Stimulated activated CD4-positive, alpha-beta T cell treated with anti-CD3 and anti-CD28 coated beads, Interleukin-1b, Interleukin-23, amount 100 ng/mL, for 24 hours (primary cell): ENCODE results near the gene MAL.

Experiments used
- DNase-seq, 4 experiments: peaks; one replicate each; pipeline ENCODE4 v3.0.0-alpha.2; 2020; ENCODE audit warnings: low read depth in 4 of 4, low spot score in 1 of 4

The MAL gene

DNA sequence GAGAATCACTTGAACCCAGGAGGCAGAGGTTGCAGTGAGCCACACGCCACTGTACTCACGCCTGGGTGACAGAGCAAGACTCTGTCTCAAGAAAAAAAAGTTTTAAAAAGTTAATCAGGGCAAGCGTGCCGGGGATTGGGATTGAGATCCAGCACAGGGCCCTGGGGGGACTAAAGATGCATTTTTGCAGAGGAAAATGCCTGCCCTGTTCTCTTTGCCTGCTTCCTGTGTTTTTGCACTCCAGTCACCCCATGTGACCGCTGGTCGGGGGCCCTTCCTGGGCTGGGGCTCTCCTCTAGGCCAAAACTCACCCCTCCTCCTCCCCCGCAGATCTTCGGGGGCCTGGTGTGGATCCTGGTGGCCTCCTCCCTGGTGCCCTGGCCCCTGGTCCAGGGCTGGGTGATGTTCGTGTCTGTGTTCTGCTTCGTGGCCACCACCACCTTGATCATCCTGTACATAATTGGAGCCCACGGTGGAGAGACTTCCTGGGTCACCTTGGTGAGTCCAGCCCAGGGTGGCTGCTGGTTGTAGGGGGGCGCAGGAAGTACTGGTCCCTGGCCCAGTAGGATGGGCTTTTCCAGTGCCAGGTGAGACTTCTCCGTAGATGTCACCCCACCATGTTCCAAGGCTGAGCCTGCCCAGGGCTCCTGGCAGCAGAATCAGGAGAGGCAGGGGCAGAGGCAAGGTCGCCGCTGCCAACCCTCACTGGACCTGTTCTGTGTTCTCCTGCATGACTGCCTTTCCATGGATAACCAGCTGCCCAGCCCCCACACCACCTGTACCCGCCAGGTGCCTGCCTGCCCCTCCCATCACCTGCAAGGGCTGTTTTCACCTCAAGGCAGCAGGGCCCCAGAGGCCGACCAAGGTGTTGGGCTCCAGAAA, 22.4 kb downstream of the MAL start:
- no peak for DNase-seq

DNA sequence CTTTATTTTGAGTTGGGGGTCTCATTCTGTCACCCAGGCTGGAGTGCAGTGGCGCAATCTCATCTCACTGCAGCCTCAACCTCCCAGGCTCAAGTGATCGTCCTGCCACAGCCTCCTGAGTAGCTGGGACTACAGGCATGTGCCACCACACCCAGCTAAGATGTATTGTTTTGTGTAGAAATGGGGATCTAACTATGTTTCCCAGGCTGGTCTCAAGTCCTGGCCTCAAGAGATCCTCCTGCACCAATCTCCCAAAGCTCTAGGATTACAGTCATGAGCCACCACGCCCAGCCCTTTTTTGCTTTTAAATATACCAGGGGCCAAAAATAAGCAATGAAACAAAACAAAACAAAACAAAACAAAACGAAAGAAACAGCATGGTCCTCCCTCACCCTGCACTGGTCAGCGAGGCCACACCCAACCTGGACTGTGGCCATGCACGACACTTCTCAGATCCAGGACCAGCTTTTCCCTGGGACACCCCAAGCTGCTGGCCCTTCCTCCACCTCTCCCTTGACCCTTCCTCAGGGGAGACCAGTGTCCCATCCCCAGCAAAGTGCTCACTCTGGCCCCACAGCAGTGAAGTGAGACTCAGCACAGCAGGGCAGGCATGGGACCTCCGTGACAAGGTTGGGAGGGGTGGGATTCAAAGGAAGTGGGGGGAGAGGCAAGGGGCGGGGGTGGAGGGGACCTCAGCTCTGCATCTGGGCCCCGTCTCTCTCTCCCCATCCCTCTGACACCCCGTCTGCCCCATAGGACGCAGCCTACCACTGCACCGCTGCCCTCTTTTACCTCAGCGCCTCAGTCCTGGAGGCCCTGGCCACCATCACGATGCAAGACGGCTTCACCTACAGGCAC, 23.5 kb downstream of the MAL start:
- DNase-seq, result no peak

GRCh38 chr2:95049683-95049955, 24.1 kb downstream of the MAL start:
- no peak for DNase-seq

DNA sequence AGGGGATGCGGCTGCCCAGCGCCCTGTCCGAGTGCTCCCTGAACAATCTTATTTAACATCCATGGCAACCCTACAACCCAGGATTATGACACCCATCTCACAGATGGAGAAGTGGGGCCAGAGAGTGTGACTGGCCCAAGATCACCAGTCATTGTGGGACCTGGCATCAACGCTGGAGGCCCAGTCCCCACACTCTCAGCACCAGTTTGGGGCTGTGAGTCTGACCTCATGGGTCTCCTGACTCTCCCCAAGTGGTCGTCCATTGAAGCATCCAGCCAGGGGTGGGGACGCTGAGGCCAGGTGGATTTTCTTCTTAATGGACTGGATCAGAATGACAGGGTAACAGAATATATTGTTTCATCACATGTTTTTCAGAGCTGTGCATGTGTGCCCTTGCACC, 24.5 kb downstream of the MAL start:
- no peak for DNase-seq

- no peak for DNase-seq
Observed at GRCh38 chr2:95050385-95051300, 25.1 kb downstream of the MAL start.

- DNase-seq, result no peak
Observed at GRCh38 chr2:95051626-95052025, 26.1 kb downstream of the MAL start.

GRCh38 chr2:95052307-95052706, 26.8 kb downstream of the MAL start:
- DNase-seq, result no peak

DNA sequence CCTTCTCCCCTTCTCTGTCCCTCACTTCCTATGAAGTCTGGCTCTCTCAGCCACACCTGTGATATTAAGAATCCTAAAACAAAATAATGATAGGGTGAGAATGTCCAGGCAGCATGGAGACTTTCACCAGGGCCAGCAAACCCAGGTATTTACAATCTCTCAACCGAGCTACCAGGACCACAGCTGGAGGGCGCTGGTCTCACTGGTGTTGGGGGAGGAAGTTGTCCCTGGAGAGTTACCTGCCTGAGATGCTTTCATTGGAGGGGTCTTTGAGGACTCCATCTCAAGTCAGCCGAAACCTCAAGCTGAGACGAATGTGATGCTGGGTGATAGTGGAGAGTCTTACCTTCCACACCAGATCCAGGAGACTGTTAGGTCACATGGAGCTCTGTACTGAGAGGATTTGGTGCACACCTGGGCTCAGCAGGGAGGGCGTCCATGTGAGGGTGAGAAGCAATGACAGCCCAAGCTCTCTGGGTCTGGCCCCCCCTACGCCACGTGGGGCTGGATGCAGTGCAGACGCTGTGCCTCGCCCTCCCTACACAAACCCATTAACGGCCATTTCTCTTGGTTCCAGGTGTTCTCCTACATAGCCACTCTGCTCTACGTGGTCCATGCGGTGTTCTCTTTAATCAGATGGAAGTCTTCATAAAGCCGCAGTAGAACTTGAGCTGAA, 27.4 kb downstream of the MAL start:
- no peak for DNase-seq

DNA sequence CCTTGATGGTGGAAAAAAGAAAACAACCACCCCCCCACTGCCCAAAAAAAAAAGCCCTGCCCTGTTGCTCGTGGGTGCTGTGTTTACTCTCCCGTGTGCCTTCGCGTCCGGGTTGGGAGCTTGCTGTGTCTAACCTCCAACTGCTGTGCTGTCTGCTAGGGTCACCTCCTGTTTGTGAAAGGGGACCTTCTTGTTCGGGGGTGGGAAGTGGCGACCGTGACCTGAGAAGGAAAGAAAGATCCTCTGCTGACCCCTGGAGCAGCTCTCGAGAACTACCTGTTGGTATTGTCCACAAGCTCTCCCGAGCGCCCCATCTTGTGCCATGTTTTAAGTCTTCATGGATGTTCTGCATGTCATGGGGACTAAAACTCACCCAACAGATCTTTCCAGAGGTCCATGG, 28.0 kb downstream of the MAL start:
- DNase-seq, result no peak

GRCh38 chr2:95054016-95054415, 28.5 kb downstream of the MAL start:
- no peak for DNase-seq

DNA sequence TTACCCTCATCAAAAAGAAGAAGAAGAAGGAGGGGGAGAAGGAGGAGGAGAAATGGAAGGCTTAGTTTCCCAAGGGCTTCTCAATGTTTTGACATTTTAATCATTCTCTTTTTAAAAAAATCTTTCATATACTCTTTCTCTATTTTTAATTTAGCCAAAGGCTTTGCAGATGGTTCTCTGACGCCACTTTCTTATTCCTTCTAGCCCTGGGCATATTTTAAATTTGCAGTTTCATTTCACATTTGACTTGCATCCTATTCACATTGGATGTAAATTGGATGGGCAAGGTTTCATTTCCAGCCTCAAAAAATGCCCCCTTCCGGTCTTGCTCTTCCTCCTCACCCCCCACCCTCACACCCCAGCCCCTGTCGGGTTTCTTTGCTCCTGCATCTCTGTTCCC, 29.8 kb downstream of the MAL start:
- DNase-seq, result no peak

- no peak for DNase-seq
Observed at GRCh38 chr2:95056044-95056443, 30.5 kb downstream of the MAL start.

DNA sequence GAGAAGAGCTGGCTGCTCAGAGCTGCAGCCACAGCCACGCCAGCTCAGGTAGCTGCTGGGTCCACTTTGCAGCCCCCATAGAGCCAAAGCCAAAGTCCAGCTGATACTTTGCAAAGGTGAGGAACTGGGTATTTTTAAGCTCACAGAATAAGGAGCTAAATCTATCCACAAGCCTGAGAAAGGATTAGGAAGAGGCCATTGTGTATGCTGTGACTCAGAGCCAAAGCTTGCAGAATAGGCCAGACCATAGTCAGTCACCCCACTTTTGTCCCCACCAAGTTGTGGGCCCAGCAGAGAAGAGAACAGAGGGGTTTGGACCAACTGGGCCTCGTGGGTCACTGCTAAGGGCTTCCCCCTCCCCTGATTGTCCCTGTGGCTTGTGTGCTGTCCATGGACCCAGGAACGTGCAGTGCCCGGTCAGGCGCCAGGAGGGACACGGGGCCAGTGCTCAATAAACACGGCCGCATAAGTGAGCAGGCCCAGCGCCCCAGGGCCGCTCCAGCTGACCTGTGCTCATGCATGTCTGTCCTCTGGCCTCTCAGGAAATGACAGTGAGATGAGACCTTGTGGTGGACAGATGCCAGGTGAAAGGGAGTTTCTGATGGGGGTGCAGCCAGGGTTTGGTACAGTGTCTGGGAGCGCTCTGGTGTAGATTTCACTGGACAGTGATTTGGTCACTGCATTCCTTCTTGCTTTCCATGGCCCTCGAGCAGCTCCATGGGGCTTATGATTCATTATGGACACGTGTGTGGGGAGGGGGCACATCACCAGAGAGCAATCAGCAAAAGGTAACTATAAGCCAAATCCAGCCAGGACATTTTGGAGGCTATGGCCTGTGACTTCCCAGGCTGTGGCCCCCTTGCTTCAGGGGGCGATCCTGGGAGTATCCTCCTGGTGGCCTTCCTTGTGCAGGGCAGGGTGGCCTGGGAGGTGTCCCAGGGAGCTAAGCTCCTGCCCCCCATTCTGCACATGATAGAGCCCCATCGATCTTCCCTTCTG, 31.3 kb downstream of the MAL start:
- no peak for DNase-seq

DNA sequence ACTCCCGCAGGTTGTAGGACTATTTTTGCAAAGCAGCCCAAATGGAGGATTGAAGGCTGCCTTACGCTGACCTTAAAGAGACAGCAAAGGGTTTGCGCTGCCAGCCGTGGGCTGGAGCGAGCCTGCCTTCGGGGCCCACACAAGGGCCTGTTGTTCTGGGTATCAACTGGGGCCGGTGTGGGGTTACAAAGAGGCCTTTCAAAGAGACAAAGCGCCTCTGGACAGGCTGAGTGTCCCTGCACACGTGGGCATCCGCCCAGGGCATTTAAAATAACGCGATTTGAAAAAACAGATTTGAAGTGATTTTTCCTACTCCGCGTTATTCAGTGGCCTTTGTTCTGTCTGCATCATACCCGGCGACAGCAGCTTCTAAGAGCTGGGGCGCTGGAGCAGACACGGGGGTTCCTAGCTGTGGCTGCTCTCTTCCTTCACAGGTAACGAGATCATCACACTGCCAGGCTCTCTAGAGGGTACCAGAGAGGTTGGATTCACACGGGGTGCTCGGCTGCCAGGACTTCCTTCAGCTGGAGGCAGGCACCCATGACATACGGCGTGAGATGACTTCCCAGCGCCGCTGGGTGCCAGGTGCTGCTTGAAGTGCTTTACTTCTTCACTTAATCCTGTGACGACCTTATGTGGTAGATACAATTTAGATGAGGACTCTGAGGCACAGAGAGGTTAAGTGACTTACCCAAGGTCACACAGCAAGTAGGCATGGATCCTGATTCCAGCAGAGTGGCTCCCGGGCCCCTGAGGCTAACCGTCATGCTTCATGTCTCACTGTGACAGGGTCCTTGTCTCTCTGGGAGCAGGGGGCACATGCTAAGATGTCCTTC, 32.2 kb downstream of the MAL start:
- DNase-seq, result no peak

- no peak for DNase-seq
Observed at GRCh38 chr2:95058466-95058988, 33.0 kb downstream of the MAL start.

DNA sequence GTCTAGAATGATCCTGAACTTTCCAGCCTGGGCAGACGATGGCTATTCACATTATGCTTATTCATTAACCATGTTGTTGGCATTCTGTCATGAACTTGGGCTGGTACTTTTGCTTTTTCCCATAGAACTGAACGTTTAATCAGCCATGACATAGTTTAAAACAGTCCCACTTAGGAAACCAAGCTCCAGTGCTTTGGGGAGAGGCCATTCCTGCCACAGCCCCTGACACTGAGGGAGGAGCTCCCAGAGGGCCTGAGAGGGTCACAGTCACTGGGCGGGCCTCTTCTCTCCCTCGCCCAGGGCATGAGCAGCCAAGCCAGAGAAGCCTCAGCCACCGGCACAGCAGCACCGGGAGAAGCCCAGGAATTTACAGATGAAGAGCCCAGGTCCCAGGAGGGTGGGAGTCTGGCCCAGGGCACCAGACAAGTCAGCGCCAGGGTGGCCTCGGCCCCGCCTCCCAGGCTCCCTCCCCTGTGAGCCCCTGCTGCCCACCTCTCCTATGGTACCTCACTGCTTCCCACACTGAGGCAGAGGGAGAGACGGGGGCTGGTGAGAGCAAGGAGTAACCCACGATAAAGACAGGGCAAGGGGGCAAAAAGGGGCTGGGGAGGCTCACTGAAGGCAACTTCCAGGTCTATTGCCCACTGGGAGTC, 33.6 kb downstream of the MAL start:
- DNase-seq, result no peak

GRCh38 chr2:95059656-95060370, 34.3 kb downstream of the MAL start:
- no peak for DNase-seq
